ENCODE measurements around the gene ZNF362. TPM values are rescaled to one million over a fixed set of nuclear protein-coding genes. Genes with fewer than 3 reads are reported as not detected.

ZNF362 gene
- total RNA-seq, 2 donors from 2014 or later, result 6.7 to 7.5 TPM

DNA sequence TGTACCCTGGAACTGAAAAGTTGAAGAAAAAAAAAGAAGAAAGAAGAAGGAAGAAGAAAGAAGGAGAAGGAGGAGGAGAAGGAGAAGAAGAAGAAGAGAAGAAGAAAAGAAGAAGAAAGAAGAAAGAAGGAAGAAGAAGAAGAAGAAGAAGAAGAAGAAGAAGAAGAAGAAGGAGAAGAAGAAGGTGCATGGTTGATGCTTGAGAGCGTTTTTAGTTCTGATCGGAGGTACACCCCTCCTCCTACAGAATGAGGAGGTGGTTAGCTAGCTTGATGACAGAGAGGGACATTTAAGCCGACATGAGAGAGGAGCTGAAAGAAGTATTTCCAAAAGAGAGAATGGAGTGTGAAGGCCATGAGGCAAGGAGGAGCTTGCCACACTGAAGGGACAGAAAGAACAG, 5.6 kb upstream of the ZNF362 start:
- DNase-seq (ENCODE audit: low spot score), result no peak
- ATAC-seq, result no peak
- no peak overlapping the region for H3K27ac Mint-ChIP-seq
- H3K4me3 Mint-ChIP-seq, result no peak overlapping the region
- H3K4me1 Mint-ChIP-seq (ENCODE audit: low read depth in 2 of 2), result peaks cover 0 to 5% of the 10 kb centered on the region in 2 donors
- H3K9me3 Mint-ChIP-seq, result no peaks in the 10 kb centered on the region
- peaks cover 22% of the 10 kb centered on the region in 2 donors for H3K27me3 Mint-ChIP-seq
- H3K36me3 Mint-ChIP-seq, result no peaks in the 10 kb centered on the region

DNA sequence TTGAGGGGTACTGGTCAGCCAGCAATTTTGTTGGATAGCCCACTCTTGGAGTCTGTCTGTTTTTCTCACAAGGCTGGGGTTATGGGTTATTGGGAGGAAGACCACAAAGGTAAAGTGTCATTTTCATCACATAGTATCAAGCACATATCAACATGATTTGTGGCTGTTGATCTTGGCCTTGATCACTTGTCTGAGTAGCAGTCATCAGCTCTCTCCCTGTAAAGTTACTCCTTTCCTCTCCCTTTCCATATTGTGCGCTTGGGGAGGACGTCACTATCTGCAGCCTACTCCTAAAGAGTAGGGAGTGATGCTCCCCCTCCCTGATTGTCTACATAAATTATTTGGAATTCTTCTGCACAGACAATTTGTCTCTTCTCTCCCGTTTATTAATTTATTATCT, 1.8 kb upstream of the ZNF362 start:
- no peak overlapping the region for H3K4me3 Mint-ChIP-seq
- H3K27me3 Mint-ChIP-seq, result peaks cover 15 to 17% of the 10 kb centered on the region in 2 donors
- H3K36me3 Mint-ChIP-seq, result no peaks in the 10 kb centered on the region

DNA sequence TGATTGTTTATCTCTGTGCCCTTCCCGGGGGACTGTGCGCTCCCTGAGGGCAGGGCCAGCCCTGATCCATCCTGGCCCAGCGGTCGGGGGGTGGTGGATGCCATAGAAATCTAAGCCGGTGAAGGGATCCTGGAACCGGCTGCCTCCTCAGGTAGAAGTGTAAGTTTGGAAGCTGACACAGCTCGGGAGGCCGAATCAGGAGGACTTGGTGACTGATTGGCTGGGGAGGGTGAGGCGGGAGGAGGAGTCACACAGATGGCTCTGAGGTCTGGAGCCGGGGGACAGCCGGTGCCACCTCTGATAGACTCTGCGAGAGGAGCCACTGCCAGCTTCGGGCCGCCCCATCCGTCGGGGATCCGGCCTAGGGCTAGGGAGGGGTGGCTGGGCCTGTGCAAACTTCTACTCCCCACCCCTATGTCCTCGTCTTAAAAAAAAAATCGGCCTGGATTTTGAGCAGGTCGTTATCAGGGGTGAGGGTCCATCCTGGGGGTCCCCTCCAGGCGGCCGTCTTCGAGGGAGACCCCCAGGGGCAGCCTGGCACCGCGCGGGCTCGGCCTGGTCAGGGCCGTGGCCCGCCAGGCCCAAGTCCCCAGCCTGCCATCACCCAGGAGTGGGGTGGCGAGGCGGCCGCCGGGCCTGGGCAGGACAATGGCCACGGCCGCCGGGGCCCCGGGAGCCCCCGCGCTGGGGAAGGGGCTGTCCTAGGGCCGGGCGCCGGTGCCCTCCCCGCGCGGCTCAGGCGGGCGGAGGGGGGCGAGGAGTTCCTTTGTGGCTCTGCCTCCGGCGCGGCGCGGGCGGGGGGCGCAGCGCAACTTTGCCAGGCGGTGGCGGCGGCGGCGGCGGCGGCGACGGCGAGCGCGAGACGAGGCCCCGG, 708 bp upstream of the ZNF362 start:
- H3K4me3 Mint-ChIP-seq, result peak overlapping the region; percentile 54
- H3K4me1 Mint-ChIP-seq (ENCODE audit: low read depth in 2 of 2), result peaks cover 12 to 16% of the 10 kb centered on the region in 2 donors
- DNase-seq (ENCODE audit: low spot score), result peak; percentile 64
- peaks cover 10 to 11% of the 10 kb centered on the region in 2 donors for H3K27me3 Mint-ChIP-seq
- ATAC-seq, result peak; percentile 69 to 71
- H3K9me3 Mint-ChIP-seq, result no peaks in the 10 kb centered on the region
- H3K36me3 Mint-ChIP-seq, result no peaks in the 10 kb centered on the region
- H3K27ac Mint-ChIP-seq, result peak overlapping the region; percentile 41 to 64

More for the DNA sequence above, 1.8 kb upstream of the ZNF362 start:
- H3K27ac Mint-ChIP-seq, result peak overlapping the region in 1 of 2 donors; percentile 64
- DNase-seq (ENCODE audit: low spot score), result no peak
- no peak for ATAC-seq
- peaks cover 7 to 9% of the 10 kb centered on the region in 2 donors for H3K4me1 Mint-ChIP-seq (ENCODE audit: low read depth in 2 of 2)
- H3K9me3 Mint-ChIP-seq, result no peaks in the 10 kb centered on the region

DNA sequence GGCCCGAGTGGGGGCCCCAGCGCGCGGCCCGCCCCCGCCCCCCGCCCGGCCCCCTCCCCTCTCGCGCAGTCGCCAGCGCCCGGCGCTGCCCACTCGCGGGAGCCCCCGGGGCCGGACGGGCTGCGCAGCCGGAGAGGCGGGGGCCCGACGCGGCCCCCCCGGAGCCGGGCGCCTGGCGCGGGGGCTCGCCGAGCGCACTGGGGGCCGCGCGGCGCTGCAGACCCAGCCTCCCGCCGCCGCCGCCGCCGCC, 146 bp upstream of the ZNF362 start:
- H3K4me1 Mint-ChIP-seq (ENCODE audit: low read depth in 2 of 2), result peaks cover 13 to 16% of the 10 kb centered on the region in 2 donors
- no peaks in the 10 kb centered on the region for H3K36me3 Mint-ChIP-seq
- DNase-seq (ENCODE audit: low spot score) (no peak), ATAC-seq (no peak)
- peak overlapping the region; percentile 90 for H3K4me3 Mint-ChIP-seq
- H3K27me3 Mint-ChIP-seq, result peaks cover 6 to 8% of the 10 kb centered on the region in 2 donors
- H3K9me3 Mint-ChIP-seq, result no peaks in the 10 kb centered on the region
- H3K27ac Mint-ChIP-seq, result no peak overlapping the region

DNA sequence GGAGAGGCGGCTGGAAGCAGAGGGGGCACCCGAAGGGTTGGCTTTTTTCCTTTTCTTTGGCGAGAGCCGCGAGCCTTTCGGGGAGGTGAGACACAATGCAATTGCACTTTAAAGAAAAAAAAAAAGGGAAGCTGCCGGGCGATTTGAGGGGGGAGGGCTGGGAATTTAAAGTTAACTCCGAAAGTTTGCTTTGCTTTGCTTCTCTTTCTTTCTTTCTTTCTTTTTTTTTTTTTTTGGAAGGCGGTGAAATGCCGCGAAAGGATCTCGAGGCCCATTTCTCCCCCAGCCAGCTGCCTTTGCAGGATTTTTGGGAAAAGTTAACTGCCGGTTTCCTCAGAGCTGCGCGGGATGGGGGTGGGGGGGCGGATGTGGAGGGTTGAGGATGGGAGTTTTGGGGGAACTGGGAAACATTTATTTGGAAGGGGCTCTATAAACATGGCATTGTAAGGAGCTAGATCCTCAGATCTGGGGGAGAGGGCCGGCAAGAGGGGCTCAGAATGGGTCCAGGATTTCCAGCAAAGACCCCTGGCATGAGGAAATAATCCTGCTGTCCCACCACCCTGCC, 997 bp downstream of the ZNF362 start:
- H3K36me3 Mint-ChIP-seq, result no peaks in the 10 kb centered on the region
- ATAC-seq (no peak), DNase-seq (ENCODE audit: low spot score) (no peak)
- peaks cover 22 to 25% of the 10 kb centered on the region in 2 donors for H3K4me1 Mint-ChIP-seq (ENCODE audit: low read depth in 2 of 2)
- H3K9me3 Mint-ChIP-seq, result no peaks in the 10 kb centered on the region
- H3K4me3 Mint-ChIP-seq, result peak overlapping the region; percentile 90
- no peaks in the 10 kb centered on the region for H3K27me3 Mint-ChIP-seq
- H3K27ac Mint-ChIP-seq, result peak overlapping the region; percentile 82 to 95

DNA sequence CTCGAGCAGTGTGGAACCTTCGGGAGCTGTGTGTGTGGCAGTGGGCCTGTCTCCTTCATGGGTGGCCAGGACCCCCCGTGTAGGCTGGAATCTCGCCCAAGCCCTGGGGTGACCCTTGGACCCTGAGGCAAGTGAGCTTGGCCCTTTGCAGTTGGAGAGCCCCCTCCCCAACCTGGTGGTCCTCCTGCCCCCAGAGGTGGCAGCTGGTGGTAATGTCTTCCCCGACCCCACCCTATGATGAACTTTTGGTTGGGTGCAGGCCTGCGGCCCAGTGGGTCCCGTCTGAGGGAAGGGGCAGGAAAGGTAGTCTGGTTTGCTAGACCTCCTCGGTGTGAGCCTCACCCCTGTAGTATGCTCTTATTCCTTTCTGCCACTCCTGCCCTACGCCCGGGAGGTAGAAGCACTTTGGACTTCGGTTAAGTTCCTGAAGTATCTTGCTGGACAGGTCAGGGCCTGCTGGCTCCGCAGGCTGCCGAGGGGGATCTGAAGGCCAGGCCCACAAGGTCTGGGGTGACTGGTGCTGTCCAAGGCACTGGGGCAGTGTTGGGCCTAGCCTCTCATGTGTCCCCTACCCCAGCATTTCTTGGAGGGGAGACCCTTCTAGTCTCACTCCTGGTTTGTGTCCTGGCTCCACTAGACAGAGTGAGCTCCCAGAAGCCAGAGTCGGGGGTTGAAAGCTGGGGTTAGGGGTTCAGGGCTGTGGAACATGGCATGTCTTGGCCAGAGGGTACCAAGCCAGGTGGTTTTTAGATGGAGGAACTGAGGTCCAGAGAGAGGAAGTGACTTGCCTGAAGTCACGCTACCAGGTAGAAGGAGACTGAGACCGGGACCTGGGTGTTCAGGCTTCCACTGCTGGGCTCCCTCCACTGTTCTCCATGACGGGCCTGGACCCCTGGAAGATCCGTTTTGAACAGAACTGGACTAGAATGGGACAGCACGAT, 1.8 kb downstream of the ZNF362 start:
- ATAC-seq, result no peak
- H3K9me3 Mint-ChIP-seq, result no peaks in the 10 kb centered on the region
- peak overlapping the region in 1 of 2 donors; percentile 82 for H3K27ac Mint-ChIP-seq
- H3K4me3 Mint-ChIP-seq, result peak overlapping the region; percentile 90
- no peaks in the 10 kb centered on the region for H3K36me3 Mint-ChIP-seq
- H3K4me1 Mint-ChIP-seq (ENCODE audit: low read depth in 2 of 2), result peaks cover 24 to 25% of the 10 kb centered on the region in 2 donors
- H3K27me3 Mint-ChIP-seq, result no peaks in the 10 kb centered on the region
- no peak for DNase-seq (ENCODE audit: low spot score)

DNA sequence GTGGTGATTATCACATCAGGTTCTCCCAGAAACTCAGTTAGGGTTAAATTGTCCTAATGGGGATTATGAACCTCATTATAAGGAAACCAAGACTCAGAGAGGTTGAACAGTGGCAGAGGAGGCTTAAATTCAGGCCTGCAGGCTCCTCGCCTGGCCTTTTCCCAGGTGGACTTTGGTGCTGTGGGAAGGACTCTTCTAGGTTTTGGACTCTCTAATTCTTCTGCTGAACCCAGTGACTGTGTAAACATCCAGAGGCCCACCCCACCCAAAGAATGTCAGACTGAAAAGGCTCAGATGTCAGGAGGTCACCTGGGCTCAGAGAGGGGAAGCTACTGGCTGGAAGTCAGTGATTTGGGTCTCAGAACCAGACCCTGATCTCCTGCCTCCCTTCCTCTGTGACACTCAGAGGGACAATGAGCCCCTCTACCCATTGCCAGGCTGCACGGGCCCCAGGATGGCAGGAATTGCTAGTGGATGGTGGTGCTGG, 2.5 kb downstream of the ZNF362 start:
- Mint-ChIP-seq H3K36me3 (no peaks in the 10 kb centered on the region), H3K9me3 (no peaks in the 10 kb centered on the region), H3K4me1 (ENCODE audit: low read depth in 2 of 2) (peaks cover 24 to 25% of the 10 kb centered on the region in 2 donors), H3K4me3 (no peak overlapping the region), H3K27me3 (no peaks in the 10 kb centered on the region), H3K27ac (peak overlapping the region in 1 of 2 donors; percentile 10)
- DNase-seq (ENCODE audit: low spot score) (no peak), ATAC-seq (no peak)

DNA sequence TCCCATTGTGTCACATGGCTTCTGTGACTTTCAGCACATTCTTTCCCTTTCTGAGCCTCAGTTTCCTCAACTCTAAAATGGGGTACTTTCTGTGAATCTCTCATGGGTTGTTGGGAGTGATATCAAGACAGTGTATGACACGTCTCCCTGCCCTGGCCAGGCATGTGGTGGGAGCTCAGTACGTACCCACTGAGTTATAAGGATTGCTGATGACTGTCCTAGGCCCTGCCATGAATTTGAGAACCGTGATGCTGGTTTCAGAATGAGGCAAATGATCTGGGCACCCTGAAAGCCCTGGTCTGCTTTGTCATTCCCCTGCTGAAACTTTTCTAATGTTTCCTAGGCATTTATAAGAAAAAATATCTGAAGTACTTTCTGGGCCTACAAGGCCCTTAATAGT, 3.6 kb downstream of the ZNF362 start:
- Mint-ChIP-seq H3K4me3 (no peak overlapping the region), H3K27me3 (no peaks in the 10 kb centered on the region), H3K27ac (no peak overlapping the region), H3K9me3 (no peaks in the 10 kb centered on the region), H3K36me3 (no peaks in the 10 kb centered on the region), H3K4me1 (ENCODE audit: low read depth in 2 of 2) (peaks cover 23 to 26% of the 10 kb centered on the region in 2 donors)
- DNase-seq (ENCODE audit: low spot score), result no peak
- no peak for ATAC-seq

DNA sequence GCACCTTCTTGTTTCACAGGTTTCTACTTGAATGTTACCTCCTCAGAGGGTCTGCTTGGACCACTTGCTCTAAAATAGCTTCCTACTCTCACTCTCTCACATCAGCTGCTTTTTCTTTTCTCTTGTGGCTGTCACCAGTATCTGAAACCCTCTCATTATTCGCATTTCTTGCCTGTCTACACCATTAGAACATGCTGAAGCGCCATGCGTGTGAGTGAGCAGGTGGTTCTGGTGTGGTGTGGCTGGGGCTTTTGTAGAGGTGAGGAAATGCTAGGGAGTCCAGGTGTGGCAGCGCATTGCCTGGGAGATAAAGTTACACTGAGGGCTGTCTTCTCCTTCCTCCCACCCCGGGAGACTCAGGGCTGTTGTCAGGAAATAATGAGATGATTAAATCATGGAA, 4.1 kb downstream of the ZNF362 start:
- Mint-ChIP-seq H3K36me3 (no peaks in the 10 kb centered on the region), H3K27ac (no peak overlapping the region), H3K4me3 (no peak overlapping the region), H3K9me3 (no peaks in the 10 kb centered on the region), H3K27me3 (no peaks in the 10 kb centered on the region), H3K4me1 (ENCODE audit: low read depth in 2 of 2) (peaks cover 19 to 27% of the 10 kb centered on the region in 2 donors)
- DNase-seq (ENCODE audit: low spot score) (no peak), ATAC-seq (no peak)

DNA sequence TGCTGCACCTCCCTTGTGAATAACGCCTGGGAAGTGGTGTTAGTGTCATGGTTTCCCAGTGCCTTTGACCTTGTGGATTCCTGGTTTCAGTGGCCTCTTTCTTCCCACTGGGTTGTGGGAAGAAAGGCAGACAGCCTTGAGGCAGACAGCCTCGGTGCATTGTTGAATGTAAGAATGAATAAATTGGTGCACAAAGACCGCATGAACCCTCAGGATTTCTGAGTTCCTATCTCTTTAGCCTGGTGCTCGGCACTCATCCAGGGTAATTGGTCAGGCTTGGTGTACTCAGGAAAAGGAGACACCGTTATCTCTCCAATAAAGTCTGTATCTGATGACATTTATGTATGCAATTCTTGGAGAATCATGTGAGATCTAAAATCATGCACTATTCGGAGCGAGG, 5.1 kb downstream of the ZNF362 start:
- H3K27ac Mint-ChIP-seq, result no peak overlapping the region
- H3K27me3 Mint-ChIP-seq, result no peaks in the 10 kb centered on the region
- H3K4me3 Mint-ChIP-seq, result no peak overlapping the region
- no peaks in the 10 kb centered on the region for H3K36me3 Mint-ChIP-seq
- peaks cover 19 to 30% of the 10 kb centered on the region in 2 donors for H3K4me1 Mint-ChIP-seq (ENCODE audit: low read depth in 2 of 2)
- no peak for DNase-seq (ENCODE audit: low spot score)
- H3K9me3 Mint-ChIP-seq, result no peaks in the 10 kb centered on the region
- ATAC-seq, result no peak

DNA sequence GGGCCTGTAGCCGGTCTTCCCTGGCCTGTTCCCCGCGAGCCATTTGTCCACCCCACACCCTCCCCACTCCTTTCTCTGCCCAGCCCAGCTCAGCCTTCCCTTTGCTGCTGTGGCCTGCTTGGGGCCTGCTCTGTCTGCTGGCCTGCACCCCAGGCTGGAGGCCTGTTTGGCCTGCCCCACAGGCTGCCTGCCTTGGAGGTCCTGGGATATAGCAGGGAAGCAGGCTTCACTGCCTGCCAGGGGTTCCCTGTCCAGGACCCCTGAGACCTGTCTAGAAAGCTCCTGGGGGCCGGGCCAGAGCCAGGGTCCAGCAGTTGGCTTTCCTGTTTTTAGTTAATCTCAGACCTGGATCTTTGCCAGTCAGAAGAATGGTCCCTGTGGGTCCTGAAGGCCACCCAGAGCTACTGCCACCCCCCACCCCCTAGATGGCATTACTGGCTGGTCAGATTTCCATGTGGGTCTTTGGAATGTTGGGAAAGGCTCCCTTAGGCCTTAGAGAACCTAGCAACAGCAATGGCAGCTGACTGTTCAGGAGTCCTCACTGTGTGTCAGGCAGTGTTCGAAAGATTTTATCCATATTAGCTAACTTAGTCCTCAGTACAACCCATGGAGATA, 7.7 kb downstream of the ZNF362 start:
- H3K9me3 Mint-ChIP-seq, result no peaks in the 10 kb centered on the region
- ATAC-seq, result peak in 1 of 2 donors; percentile 11
- H3K36me3 Mint-ChIP-seq, result no peaks in the 10 kb centered on the region
- no peak for DNase-seq (ENCODE audit: low spot score)
- no peaks in the 10 kb centered on the region for H3K27me3 Mint-ChIP-seq
- no peak overlapping the region for H3K27ac Mint-ChIP-seq
- H3K4me3 Mint-ChIP-seq, result no peak overlapping the region
- peaks cover 30 to 39% of the 10 kb centered on the region in 2 donors for H3K4me1 Mint-ChIP-seq (ENCODE audit: low read depth in 2 of 2)

DNA sequence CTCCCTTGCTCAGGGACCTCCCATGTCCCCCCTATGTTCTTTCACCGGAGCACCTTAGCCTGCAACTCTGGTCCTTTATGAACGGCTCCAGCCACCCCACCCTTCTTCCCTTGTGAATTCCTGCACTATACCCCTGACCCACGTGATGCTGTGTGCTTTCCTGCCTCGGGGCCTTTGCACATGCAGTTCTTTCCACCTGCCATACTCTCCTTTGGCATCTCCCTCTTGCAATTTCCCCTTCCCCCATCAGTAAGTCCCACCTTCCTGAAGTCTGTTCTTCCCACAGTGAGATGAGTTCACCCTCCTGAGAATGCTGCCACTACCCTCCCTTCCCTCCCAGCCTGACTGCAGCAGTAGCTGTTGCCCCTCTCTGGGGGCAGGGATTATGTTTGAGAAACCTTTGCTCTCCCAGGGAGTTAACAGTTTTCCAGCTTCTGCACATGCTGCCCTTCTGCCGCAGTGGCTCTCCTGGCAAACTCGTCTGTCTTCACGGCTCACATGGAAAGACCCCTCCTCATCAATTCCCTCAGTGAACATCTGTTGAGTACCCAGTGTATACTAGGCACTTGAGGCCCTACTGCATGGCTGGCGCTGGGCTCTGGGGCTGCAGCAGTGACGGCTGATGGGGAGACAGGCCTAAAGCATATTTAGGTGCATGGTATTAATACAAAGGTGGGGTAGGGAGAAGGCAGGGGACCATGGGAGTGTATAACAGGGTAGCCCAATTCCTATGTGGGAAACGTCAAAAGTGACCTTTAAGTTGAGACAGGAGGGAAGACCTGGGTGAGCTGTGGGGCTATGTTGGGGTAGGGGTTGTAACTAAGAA, 9.7 kb downstream of the ZNF362 start:
- H3K4me1 Mint-ChIP-seq (ENCODE audit: low read depth in 2 of 2), result peaks cover 20 to 29% of the 10 kb centered on the region in 2 donors
- no peak overlapping the region for H3K4me3 Mint-ChIP-seq
- H3K27ac Mint-ChIP-seq, result no peak overlapping the region
- no peaks in the 10 kb centered on the region for H3K36me3 Mint-ChIP-seq
- H3K27me3 Mint-ChIP-seq, result no peaks in the 10 kb centered on the region
- DNase-seq (ENCODE audit: low spot score) (no peak), ATAC-seq (no peak)
- H3K9me3 Mint-ChIP-seq, result no peaks in the 10 kb centered on the region

DNA sequence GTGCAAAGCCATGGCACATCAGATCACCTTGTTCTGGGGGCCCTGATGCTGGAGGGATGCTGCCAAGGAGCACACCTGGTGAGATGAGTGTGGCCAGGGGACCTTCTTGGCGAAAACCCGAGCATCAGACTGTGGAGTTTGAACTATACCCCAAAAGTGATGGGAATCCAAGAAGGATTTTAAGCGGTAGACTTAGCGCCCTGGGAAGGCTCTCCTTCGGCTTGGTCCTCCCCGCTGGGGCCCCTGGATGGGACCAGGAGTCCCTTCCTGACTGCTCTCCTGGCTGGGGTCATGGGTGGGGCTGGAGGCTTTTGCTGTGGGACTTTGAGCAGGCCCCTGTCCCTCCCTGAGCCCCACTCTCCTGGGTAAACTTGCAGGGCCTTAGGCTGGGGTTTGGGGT, 10.5 kb downstream of the ZNF362 start:
- no peaks in the 10 kb centered on the region for H3K9me3 Mint-ChIP-seq
- ATAC-seq, result no peak
- peaks cover 22 to 28% of the 10 kb centered on the region in 2 donors for H3K4me1 Mint-ChIP-seq (ENCODE audit: low read depth in 2 of 2)
- H3K27me3 Mint-ChIP-seq, result no peaks in the 10 kb centered on the region
- H3K36me3 Mint-ChIP-seq, result no peaks in the 10 kb centered on the region
- no peak for DNase-seq (ENCODE audit: low spot score)
- H3K27ac Mint-ChIP-seq, result no peak overlapping the region
- no peak overlapping the region for H3K4me3 Mint-ChIP-seq
